Neutrophil (primary cell): ENCODE results near the gene WDR70.
"Not testable (repeated sequence)": the region's sequence is repeated elsewhere in the genome, so short reads cannot be mapped to it uniquely, and the experiment has no call there.

Experiments
- H3K27ac ChIP-seq: fragments of 200-600 bp; sonication (generic); 2 replicates; pipeline ENCODE4 v1.5.1; 2016; ENCODE audit warnings: mild to moderate bottlenecking, moderate library complexity
- H3K27me3 ChIP-seq: fragments of 200-600 bp; sonication (generic); 2 replicates; pipeline ENCODE4 v1.6.0; 2016; ENCODE audit warnings: mild to moderate bottlenecking
- H3K36me3 ChIP-seq: fragments of 200-600 bp; sonication (generic); 2 replicates; pipeline ENCODE4 v1.5.1; 2017
- H3K4me1 ChIP-seq, 2 experiments: fragments of 200-600 bp in 1 of 2; sonication (generic) in 1 of 2; 1 replicate in 1 of 2; 2 replicates in 1 of 2; pipeline versions ENCODE4 v1.5.1 to v1.6.1; 2013 to 2016; ENCODE audit warnings: low read depth in 1 of 2, low read length in 1 of 2, mild to moderate bottlenecking in 1 of 2, moderate library complexity in 1 of 2; ENCODE audit not compliant: control insufficient read depth in 1 of 2, insufficient read depth in 1 of 2
- H3K4me3 ChIP-seq, 2 experiments: fragments of 200-600 bp in 1 of 2; sonication (generic) in 1 of 2; 1 replicate in 1 of 2; 2 replicates in 1 of 2; pipeline ENCODE4 v1.5.1; 2013 to 2016; ENCODE audit warnings: low read depth in 1 of 2, low read length in 1 of 2, mild to moderate bottlenecking in 1 of 2, moderate library complexity in 1 of 2
- H3K9me3 ChIP-seq: fragments of 200-600 bp; sonication (generic); 2 replicates; pipeline ENCODE4 v1.5.1; 2016
- TF ChIP-seq, protein P1 (sequence below): fragments of 200-600 bp; sonication (generic); IDR thresholded peaks from 2 replicates; pipeline ENCODE4 v1.5.1; 2016; ENCODE audit warnings: antibody characterized with exemption

Gene WDR70

GRCh38 chr5:37641933-37642332 is 262.8 kb downstream of the WDR70 start:
- Histone ChIP-seq H3K4me3 (no peak overlapping the region), H3K9me3 (no peaks in the 10 kb centered on the region), H3K27me3 (no peaks in the 10 kb centered on the region), H3K36me3 (no peaks in the 10 kb centered on the region), H3K4me1 (no peaks in the 10 kb centered on the region), H3K27ac (no peak overlapping the region)
- TF ChIP-seq, protein P1, sequence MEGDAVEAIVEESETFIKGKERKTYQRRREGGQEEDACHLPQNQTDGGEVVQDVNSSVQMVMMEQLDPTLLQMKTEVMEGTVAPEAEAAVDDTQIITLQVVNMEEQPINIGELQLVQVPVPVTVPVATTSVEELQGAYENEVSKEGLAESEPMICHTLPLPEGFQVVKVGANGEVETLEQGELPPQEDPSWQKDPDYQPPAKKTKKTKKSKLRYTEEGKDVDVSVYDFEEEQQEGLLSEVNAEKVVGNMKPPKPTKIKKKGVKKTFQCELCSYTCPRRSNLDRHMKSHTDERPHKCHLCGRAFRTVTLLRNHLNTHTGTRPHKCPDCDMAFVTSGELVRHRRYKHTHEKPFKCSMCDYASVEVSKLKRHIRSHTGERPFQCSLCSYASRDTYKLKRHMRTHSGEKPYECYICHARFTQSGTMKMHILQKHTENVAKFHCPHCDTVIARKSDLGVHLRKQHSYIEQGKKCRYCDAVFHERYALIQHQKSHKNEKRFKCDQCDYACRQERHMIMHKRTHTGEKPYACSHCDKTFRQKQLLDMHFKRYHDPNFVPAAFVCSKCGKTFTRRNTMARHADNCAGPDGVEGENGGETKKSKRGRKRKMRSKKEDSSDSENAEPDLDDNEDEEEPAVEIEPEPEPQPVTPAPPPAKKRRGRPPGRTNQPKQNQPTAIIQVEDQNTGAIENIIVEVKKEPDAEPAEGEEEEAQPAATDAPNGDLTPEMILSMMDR = no peak

- H3K36me3 ChIP-seq = no peaks in the 10 kb centered on the region
- H3K4me1 ChIP-seq = no peaks in the 10 kb centered on the region
- no peak overlapping the region for H3K27ac ChIP-seq
- H3K27me3 ChIP-seq = no peaks in the 10 kb centered on the region
- no peak overlapping the region for H3K4me3 ChIP-seq
- TF ChIP-seq, protein P1 = no peak
- no peaks in the 10 kb centered on the region for H3K9me3 ChIP-seq
These were observed 266.6 kb downstream of the WDR70 start for GRCh38 chr5:37645707-37646106.

- not testable (repeated sequence) for H3K9me3 ChIP-seq, H3K4me3 ChIP-seq, H3K27me3 ChIP-seq, H3K4me1 ChIP-seq, H3K36me3 ChIP-seq, H3K27ac ChIP-seq
These were observed 275.4 kb downstream of the WDR70 start for GRCh38 chr5:37654566-37654965.

- peaks cover 6 to 10% of the 10 kb centered on the region in 2 experiments for H3K4me1 ChIP-seq
- H3K36me3 ChIP-seq = no peaks in the 10 kb centered on the region
- no peaks in the 10 kb centered on the region for H3K9me3 ChIP-seq
- no peak overlapping the region for H3K4me3 ChIP-seq
- H3K27me3 ChIP-seq = no peaks in the 10 kb centered on the region
- TF ChIP-seq, protein P1 = no peak
- H3K27ac ChIP-seq = no peak overlapping the region
These were observed 277.9 kb downstream of the WDR70 start for GRCh38 chr5:37657046-37657445.

GRCh38 chr5:37658440-37658839 is 279.3 kb downstream of the WDR70 start:
- Histone ChIP-seq H3K9me3 (no peaks in the 10 kb centered on the region), H3K27me3 (no peaks in the 10 kb centered on the region), H3K4me3 (no peak overlapping the region), H3K4me1 (peaks cover 20 to 24% of the 10 kb centered on the region in 2 experiments), H3K36me3 (no peaks in the 10 kb centered on the region), H3K27ac (no peak overlapping the region)
- TF ChIP-seq, protein P1 = no peak

DNA sequence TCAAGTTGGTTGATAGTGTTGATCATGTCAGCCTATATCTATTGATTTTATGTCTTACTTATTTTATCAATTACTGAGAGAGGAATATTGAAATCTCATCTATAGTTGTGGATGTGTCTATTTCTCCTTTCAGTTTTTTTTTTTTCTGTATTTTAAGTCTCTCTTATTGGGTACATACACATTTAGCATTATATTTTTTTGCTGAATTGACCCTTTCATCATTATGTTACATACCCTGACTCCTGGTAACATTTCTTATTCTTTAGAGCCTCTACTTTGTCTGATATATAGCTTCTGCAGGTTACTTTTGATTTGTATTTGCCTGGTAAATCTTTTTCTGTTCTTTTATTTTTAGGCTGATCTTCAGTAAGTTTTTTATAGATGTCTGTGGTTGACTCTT is 281.2 kb downstream of the WDR70 start:
- Histone ChIP-seq H3K36me3 (no peaks in the 10 kb centered on the region), H3K4me3 (no peak overlapping the region), H3K27me3 (no peaks in the 10 kb centered on the region), H3K27ac (no peak overlapping the region), H3K4me1 (peaks cover 28 to 43% of the 10 kb centered on the region in 2 experiments), H3K9me3 (no peaks in the 10 kb centered on the region)
- TF ChIP-seq, protein P1 = no peak
